NCI-H1092 (cell line): ENCODE data around the gene SAMD5.
"Not testable (repeated sequence)": the region's sequence is repeated elsewhere in the genome, so short reads cannot be mapped to it uniquely, and the experiment has no call there.

Experiments
- DNase-seq: peaks from one replicate; lab custom pipeline; 2025; lab: John Stamatoyannopoulos, UW

The SAMD5 gene

GRCh38 chr6:147528511-147529145 is 20.1 kb downstream of the SAMD5 start:
- no peak for DNase-seq

GRCh38 chr6:147530132-147531060 is 21.9 kb downstream of the SAMD5 start:
- no peak for DNase-seq

GRCh38 chr6:147531321-147531720 is 22.8 kb downstream of the SAMD5 start:
- no peak for DNase-seq

GRCh38 chr6:147534116-147534860 is 25.8 kb downstream of the SAMD5 start:
- no peak for DNase-seq

GRCh38 chr6:147538821-147539220 is 30.3 kb downstream of the SAMD5 start:
- DNase-seq, result no peak

GRCh38 chr6:147540075-147540474 is 31.6 kb downstream of the SAMD5 start:
- DNase-seq, result no peak

GRCh38 chr6:147542436-147542835 is 33.9 kb downstream of the SAMD5 start:
- not testable (repeated sequence) for DNase-seq

GRCh38 chr6:147544420-147544819 is 35.9 kb downstream of the SAMD5 start:
- no peak for DNase-seq

- DNase-seq, result no peak
These were observed 38.2 kb downstream of the SAMD5 start for GRCh38 chr6:147546501-147547368.

- no peak for DNase-seq
These were observed 38.9 kb downstream of the SAMD5 start for GRCh38 chr6:147547369-147547902.

- DNase-seq, result no peak
These were observed 40.5 kb downstream of the SAMD5 start for GRCh38 chr6:147548921-147549475.

- no peak for DNase-seq
These were observed 41.0 kb downstream of the SAMD5 start for GRCh38 chr6:147549531-147549930.

- DNase-seq, result no peak
These were observed 43.5 kb downstream of the SAMD5 start for GRCh38 chr6:147551976-147552375.

GRCh38 chr6:147553099-147553498 is 44.6 kb downstream of the SAMD5 start:
- no peak for DNase-seq

- DNase-seq, result no peak
These were observed 45.8 kb downstream of the SAMD5 start for GRCh38 chr6:147554281-147554680.

- DNase-seq, result no peak
These were observed 50.5 kb downstream of the SAMD5 start for GRCh38 chr6:147559006-147559405.

- DNase-seq, result no peak
These were observed 52.2 kb downstream of the SAMD5 start for GRCh38 chr6:147560670-147561069.

GRCh38 chr6:147561726-147562125 is 53.2 kb downstream of the SAMD5 start:
- DNase-seq, result no peak

- DNase-seq, result no peak
These were observed 55.0 kb downstream of the SAMD5 start for GRCh38 chr6:147563472-147563871.

GRCh38 chr6:147564556-147564955 is 56.1 kb downstream of the SAMD5 start:
- no peak for DNase-seq
